ENCODE results near the gene BEST4.
"Not testable (repeated sequence)": the region's sequence is repeated elsewhere in the genome, so short reads cannot be mapped to it uniquely, and the experiment has no call there.

Gene BEST4

DNA sequence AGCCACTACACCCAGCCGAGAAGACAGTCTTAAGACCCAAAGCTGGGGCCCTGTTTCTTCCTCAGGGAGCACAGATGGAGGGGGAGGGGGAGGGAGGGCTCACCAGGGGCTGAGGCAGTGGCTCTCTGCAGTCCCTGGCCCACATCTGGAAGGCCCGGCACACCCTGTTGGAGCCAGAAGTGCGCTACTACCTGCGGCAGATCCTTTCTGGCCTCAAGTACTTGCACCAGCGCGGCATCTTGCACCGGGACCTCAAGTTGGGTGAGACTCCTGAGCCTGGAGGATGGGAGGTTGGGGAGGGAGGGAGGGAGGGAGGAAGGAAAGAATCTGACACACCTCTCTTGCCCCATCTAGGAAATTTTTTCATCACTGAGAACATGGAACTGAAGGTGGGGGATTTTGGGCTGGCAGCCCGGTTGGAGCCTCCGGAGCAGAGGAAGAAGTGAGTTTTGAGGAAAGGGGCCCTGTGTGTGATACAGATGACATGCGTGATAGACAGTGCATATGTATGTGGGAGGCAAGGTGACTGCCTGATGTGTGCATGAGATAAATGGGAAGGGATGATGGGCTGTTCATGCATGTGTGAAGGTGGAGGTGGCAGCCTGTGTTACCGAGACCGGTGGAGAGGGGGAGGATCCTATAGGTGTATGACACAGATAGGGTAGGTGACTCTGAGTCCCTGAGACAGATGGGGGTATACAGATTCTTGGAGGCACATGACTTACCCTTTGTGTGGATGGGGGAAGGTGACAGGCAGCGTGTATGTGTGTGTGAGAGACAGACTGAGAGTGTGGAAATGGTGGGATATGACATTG lies 13.7 kb upstream of the BEST4 start:
- DNase-seq, result peak; percentile 54 to 58

DNA sequence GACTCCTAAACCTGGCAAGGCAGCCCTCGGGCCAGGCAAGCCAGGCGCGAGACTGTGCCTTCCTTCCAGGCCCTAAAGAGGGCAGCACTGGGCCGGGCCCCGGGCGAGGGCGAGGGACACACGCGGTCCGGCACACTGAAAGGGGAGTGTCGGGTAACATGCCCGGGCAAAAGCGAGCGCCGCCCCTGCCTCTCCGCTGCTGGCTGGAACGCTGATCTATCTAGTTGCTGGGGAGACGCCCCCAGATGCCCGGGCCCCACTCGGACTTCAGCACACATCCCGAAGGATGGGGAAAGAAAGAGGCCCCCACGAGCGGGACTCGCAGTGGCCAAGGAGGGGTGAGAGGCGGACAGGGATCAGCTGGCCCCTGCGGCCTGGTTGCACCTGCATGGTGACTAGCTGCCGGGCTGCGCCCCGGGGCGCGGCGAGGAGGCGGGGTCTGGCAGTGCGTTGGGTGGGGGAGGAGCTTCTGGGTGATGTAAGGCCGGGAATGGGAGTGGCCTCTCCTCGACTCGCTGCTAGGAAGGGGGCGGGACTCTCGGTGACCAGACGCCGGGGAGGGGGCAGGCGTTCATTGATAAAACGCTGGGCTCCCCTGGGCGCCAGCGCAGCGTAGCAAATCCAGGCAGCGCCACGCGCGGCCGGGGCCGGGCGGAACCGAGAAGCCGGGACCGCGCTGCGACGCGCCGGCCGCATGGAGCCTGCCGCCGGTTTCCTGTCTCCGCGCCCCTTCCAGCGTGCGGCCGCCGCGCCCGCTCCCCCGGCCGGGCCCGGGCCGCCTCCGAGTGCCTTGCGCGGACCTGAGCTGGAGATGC lies 12.0 kb upstream of the BEST4 start, which contains the start of gene PLK3:
Gene PLK3, plus strand, starts transcription at position 608 of the 815 bp plus-strand sequence. Its CDS starts 87 bp downstream, at position 695.
- peak; percentile 99 to 100 for DNase-seq

- DNase-seq, result no peak
These were observed 10.8 kb upstream of the BEST4 start for GRCh38 chr1:44798481-44799365.

DNA sequence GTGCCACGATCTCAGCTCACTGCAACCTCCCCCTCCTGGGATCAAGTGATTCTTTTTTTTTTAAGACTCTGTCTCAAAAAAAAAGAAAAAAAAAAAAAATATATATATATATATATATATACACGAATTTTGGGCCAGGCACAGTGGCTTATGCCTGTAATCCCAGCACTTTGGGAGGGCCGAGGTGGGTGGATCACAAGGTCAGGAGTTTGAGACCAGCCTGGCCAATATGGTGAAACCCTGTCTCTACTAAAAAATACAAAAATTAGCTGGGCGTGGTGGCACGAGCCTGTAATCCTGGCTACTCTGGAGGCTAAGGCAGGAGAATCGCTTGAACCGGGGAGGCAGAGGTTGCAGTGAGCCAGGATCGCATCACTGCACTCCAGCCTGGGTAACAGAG lies 9.9 kb upstream of the BEST4 start:
- not testable (repeated sequence) for DNase-seq

GRCh38 chr1:44792736-44793502 lies 4.9 kb upstream of the BEST4 start:
- no peak for DNase-seq

- DNase-seq, result no peak
These were observed 3.2 kb upstream of the BEST4 start for GRCh38 chr1:44790968-44791801.

DNA sequence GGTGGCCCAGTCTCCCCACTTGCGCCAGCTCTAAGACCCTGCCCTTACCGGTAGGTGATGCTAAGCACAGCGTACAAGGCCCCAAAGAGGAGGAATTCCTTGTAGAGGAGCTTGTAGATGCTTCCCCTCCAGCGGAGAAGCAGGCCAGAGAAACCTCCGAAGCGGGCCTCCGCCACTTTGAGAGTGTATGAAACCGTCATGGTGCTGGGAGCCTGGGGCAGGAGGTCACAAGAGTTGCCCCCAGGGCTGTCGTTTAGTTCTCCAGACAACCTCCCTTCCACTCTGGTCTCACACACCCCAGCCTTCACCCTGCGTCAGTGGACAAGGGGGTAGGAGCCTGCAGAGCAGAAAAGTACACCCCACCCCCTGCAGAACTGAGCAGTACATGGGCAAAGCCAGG lies 464 bp downstream of the BEST4 start:
- no peak for DNase-seq

- no peak for DNase-seq
These were observed 1.0 kb downstream of the BEST4 start for GRCh38 chr1:44786841-44787426.

- peak; percentile 76 to 81 for DNase-seq
These were observed 1.7 kb downstream of the BEST4 start for GRCh38 chr1:44786138-44786840.

DNA sequence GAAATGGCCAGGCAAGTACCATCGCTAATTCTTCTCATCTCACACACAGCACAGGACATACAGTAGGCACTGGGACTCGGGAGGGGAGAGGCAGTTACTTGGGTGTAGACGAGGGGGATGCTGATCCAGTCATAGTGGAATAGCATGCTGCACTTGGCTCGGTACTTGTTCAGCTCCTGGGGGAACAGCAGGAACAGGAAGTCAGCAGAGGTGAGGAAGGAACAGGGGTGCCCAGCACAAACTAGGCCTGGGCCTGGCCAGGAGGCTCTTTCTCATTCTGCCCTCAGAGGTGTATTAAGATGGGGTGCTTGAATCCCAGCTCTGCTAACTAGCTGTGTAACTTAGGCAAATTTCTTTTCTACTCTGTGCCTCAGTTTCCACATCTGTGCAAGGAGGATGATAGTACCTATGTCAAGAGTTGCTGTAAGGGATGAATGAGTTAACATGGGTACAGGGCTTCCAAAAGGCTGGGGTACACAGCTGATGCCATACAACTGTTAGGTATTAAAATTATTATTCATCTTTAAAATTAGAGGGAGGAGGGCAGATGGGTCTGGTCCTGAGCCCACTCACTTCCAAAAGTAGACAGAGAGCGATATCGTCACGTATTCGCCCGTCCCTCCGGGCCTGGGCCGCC lies 2.4 kb downstream of the BEST4 start:
- DNase-seq, result no peak

DNA sequence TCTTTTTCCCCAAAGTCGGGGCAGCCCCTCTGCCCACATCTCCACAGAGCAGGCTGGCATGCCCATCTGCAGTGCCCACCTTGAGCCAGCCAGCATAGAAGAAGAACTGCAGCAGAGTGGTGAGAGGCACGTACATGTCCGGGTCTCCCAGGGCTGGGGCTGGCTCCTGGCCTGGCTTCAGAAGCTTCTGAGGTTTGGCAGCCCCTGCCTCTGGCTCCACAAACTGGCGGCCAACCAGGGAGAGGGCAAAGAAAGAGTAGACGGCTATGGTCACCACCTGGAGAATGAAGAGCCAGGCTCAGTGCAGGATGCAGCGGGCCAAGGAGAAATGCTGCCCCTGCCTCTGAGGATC lies 3.0 kb downstream of the BEST4 start:
- no peak for DNase-seq

- peak in 1 of 2 donors; percentile 36 for DNase-seq
These were observed 3.6 kb downstream of the BEST4 start for GRCh38 chr1:44784094-44785028.

- DNase-seq, result no peak
These were observed 4.3 kb downstream of the BEST4 start for GRCh38 chr1:44783697-44784093.

DNA sequence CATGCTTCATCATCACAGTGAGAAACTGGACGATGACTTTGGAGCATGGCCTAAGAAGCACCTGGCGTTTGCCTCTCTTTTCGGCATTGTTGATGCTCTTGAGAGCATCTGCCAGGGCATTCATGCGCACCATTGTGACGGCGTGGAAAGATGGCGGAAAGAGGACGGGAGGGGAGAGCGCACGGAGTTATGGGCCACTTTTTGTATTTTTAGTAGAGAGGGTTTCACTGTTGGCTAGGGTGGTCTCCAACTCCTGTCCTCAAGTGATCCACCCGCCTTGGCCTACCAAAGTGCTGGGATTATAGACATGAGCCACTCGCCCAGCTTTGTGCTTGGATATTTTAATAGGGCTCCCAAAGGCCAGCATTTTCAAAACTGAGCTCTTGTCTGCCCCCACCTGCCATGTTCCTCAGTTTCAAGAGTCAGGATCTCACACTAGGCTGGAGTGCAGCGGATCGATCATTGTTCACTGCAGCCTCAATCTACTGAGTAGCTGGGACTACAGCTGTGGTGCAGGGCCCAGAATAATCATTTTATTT lies 7.3 kb downstream of the BEST4 start:
- no peak for DNase-seq

DNA sequence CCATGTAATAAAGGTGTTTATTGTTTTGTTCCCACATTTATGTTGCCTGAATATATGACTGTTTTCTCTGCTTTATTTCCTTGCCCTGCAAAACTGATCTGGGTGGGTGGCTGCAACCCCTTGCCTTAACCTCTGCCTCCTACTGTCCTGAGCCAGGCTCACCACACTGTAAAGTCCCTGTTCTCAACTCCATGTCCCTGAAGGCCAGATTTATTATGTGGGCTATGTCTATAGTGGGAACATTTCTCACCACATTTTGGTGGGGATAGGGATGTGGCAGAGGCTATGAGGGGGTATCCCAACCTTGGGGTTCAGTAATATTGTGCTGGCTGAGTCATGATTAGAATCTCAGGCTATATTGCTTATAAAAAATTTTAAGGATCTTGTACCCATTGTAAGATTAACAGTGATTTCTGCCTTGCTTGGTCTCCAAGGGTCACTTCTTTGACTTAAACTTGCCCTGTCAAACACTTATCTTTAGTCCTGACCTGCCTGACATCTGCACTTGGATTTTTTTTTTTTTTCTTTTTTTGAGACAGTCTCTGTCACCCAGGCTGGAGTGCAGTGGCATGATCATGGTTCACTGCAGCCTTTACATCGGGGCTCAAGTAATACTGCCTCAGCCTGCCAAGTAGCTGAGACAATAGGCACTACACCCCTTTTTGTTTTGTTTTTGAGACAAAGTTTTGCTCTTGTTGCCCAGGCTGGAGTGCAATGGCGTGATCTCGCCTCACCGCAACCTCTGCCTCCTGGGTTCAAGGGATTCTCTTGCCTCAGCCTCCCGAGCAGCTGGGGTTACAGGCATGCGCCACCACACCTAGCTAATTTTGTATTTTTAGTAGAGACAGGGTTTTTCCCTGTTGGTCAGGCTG lies 9.0 kb downstream of the BEST4 start:
- no peak for DNase-seq

GRCh38 chr1:44777969-44778635 lies 9.9 kb downstream of the BEST4 start:
- DNase-seq, result no peak

- no peak for DNase-seq
These were observed 10.4 kb downstream of the BEST4 start for GRCh38 chr1:44777547-44777946.

All from activated CD4-positive, alpha-beta T cell treated with anti-CD3 and anti-CD28 coated beads for 4 hours (primary cell).